ENCODE data around the gene TMEM201.
"Not testable (repeated sequence)": the region's sequence is repeated elsewhere in the genome, so short reads cannot be mapped to it uniquely, and the experiment has no call there.

The TMEM201 gene

DNA sequence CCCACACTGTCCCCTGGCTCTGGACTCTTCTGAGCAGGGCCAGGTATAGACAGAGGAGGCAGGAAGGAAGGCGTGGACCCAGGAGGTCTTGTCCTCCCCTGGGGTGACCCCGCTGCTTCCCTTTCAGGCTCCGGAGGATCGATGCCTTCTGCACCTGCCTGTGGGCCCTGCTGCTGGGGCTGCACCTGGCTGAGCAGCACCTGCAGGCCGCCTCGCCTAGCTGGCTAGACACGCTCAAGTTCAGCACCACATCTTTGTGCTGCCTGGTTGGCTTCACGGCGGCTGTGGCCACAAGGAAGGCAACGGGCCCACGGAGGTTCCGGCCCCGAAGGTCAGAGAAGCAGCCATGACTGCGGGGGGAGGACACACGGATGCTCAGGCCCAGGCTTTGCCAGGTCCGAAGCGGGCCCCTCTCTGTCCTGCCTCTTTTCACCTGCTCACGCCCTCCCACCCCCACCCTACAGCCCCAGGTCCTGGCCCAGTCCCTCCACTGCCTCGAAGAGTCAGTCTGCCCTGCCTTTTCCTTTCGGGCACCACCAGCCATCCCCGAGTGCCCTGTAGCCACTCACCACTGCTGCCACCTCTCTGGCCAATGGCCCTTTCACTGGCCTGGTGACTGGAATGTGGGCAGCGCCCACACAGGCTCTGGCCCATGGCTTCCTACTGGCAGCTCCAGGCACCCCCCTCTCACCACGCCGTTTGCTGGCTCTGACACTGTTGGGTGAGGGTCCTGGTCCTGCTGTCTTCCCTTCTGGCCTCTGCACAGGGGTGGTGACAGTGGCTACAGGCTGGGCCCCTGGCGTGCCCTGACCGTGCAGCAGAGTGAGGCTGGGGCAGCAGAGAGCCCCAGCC, 13.5 kb downstream of the TMEM201 start:
- no peak for DNase-seq

DNA sequence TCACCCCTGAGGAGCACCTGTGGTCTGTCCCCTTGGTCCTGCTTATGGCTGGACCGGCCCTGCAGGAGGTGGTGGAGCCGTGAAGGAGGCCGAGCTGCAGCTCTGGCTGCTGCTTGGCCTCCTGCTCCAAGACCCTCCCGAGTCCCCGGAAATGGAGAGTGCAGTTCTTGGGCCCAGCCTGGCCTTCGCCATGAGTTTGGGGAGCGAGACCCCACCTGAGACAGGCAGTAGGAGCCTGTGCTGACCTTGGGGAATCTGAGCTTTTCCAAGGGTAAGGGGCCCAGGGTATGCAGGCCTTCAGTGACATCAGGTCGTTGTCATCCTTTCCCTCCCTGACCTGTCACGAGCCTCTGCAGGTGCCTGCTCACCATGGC, 14.1 kb downstream of the TMEM201 start:
- DNase-seq, result no peak

DNA sequence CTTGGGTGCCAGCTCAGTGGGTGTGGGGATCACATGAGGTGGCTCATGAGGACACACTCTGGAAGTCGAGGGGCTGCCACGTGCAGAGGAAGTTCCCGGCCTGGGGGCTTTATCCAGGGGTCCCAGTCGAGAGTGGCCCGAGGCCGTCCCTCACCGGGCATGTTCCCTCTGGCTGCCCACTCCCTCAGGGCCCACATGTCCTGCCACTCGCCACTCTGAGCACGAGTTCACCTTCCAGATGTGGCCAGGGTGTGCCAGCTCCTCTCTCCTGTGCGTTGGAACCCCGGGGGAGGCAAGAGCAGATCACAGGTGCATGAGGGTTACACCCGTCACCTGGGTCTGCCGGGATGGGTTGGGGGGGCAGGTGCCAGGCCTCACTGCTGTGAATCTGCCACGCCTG, 14.6 kb downstream of the TMEM201 start:
- DNase-seq, result no peak

DNA sequence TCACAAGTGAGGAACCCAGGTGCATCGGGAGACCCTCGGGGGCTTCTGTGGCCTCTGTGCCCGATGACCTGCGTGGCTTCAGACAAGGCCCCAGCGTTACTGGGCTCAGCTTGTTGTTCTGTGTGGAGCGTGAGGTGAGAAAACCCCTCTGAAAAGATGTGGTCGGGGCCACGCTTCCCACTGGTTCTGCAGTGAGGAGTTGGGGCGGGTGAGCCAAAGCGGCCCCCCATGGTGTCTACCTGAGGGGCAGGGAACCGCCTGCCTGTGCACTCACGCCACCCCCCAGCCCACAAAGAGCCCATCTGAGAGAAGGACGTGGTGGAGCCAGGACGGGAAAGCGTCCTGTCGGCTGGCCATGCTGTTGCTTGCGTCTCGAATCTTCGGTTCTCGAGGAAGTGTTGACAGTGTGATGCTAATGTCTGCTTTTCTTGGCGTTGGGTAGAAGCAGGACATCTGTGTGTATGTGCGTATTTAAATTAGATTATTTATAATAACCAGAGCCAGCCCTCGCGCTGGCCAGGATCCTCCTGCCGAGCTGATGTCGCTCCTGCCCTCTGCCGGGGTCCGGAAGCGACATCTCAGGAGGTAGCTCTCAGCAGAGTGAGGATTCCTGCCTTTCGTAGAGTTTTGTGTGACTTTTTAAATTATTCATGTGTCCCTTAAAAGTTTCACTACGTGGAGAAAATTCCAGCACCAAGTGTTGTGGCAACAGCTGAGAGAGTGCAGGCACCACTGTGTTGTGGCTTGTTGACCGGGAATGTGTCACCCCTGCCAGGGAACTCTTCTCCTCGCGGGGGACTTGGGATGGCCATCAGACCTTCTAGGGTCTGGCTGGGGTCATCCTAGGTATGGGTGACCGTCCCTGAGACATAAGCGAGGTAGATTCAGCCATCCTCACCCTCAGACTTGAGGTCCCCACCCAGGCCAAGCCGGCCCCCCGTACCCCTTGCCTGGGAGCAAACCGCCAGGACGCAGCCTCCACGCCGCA, 15.3 kb downstream of the TMEM201 start:
- DNase-seq, result no peak

DNA sequence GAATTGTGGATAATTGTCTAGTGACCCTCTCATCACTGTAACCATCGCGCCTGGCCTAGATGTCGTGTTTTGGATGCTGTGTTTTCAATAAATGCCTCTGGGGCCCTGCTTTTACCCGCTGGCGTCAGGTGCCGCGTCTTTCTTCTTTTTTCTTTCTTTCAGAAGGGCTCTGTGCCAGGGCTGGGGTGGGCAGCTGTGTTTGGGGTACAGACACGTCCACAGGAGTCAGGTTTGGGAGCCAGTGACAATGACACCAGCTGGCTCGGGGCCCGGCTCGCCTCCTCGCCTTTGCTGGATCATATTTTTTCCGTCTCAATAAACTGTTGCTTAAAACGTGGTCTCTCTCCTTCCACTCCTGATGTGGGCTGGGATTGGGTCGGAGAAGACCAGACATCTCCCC, 16.1 kb downstream of the TMEM201 start:
- DNase-seq, result no peak

DNA sequence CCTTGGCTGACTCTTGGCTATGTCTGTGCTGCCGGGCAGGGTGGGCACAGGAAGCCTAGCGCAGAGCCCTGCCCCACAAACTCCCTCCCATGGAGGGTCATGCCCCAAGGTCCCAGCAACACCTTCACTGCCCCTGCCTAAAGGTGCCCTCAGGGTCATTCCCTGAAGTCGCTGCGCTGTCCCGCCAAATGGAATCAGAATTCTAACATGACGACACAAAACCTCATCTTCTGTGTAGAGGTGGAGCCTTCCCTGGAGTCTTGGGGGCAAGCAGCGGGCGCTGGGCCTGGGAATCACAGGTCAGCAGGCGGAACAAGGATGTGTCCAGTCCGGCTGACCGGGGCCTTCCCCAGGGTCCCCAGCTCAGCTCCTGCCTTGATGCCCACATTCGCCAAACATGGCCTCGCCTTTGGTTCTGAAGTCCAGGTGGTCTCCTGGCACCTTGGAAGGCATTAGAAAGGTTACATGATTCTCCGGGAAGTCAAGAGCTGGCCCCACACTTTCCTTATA, 17.3 kb downstream of the TMEM201 start:
- DNase-seq, result no peak

DNA sequence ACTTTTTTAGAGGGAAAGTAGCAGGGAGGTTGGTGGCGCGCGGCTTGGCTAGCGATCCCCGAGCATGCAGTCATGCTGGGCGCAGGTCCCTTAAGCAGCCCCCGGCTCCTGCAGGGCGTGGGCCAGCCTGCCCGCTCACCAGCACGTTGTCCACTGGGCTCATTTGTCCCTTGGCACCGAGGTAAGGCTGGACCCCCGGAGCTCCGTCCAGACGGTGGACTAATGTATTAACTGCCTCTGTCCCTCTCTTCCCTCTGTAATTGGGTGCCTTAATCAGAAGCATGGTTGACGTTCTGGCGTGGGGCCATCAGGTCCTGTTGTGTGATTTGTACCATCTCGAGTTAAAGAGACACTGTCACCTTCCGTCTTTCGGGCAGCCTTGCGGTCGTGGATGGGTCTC, 17.7 kb downstream of the TMEM201 start:
- no peak for DNase-seq

DNA sequence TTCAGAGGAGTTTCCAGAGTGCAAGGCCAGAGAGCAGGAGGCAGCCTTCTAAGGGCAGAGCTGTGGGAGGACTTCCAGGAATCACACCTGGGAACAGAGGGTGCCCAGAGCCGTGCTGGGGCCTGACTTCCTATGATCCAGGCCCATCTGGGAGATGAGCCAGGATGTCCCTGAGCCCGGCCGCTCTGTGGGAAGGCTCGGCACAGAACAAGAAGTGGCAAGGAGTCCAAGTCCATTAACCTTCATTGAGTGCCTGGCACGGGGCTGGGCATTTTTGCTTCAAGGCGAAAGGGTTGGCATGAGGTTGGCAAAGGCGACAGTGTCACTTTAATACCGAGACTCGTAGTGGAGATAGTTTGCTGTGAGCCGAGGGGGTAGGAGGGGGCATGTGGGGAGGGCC, 18.2 kb downstream of the TMEM201 start:
- DNase-seq, result no peak

DNA sequence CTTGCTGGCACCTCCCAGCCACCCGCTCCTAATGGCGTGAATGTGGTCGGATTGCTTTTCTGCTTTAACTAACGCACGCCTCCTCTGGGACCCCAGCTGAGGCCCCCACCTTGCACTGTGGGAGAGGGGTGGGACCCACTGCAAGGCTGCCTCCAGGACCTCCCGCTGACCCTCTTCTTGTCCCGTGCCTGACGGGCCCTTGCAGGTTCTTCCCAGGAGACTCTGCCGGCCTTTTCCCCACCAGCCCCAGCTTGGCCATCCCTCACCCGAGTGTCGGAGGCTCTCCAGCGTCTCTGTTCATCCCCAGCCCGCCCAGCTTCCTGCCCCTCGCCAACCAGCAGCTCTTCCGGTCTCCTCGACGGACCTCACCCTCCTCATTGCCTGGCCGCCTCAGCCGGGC, 18.6 kb downstream of the TMEM201 start:
- no peak for DNase-seq

DNA sequence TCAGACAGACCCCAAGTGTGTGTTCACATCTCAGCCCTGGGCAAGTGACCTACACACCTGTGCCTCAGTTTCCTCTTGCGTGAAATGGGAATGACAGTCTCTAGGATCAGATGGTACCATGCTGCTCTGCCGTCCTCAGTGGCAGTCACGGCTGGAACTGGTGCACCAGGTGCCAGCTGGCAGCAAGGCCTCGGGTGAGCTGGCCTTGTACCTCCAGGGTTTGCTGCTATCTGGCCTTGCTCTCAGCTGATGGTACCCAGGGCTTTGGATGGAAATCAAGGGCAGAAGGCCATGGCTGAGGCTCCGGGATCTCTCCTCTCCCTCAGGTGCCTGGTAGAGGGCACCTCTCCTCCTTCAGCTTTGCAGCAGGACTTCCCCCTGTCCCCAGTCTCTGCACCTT, 21.3 kb downstream of the TMEM201 start:
- DNase-seq, result no peak

DNA sequence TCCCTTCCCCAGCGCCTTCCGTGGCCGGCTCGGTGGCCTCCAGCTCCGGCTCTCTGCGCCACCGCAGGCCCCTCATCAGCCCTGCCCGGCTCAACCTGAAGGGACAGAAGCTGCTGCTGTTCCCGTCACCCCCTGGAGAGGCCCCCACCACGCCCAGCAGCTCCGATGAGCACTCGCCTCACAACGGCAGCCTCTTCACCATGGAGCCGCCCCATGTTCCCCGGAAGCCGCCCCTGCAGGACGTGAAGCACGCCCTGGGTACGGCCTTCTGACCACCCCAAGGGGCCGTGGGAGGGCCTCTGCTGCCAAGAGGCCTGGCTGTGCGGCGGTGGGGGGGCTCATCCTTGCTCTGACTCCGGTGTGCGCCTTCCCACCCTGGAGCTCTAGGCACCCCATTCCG, 21.8 kb downstream of the TMEM201 start:
- no peak for DNase-seq

DNA sequence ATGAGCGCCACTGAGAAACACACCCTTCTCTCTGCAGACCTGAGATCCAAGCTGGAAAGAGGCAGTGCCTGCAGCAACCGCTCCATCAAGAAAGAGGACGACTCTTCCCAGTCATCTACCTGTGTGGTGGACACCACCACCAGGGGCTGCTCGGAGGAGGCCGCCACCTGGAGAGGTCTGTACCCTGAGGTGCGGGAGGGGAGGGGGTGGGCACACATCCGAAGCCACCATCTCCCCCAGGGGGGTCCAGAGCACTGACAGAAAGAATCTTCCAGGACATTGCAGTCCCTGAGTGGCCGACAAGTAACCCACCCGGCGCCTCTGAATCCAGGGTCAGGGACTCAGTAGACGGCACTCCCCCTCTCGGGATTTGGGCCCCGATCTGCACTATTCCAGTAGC, 23.0 kb downstream of the TMEM201 start:
- DNase-seq, result no peak

DNA sequence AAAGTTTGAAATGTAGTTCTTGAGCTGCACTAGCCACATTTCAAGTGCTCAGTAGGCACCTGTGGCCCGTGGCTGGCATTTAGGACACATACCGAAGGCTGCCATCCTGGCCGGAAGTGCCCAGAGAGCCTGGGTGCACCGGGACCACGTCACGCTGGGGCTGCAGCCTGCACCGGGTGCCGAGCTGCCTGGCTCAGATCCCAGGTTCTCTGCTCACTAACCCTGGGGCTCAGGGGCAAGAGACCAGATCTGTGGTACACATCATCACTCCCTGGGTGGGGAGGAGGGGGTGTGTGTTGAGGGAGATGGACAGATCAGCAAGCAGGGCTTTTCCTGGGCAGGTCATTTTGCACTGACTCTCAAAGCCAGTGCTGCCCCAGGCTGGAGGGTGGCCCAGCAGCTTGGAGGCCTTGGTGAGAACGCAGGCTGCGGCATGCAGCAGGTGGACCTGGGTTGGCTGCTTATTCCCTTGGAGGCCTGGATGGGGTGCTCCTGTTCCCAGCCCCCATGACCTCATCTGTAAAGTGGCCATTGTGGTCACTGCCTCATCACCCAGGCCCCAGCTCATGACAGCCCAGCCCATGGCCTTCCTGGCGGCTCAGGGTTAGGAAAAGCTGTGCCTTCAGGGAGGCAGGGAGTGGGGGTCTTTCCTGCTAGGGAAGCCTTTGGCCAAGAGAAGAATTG, 23.6 kb downstream of the TMEM201 start:
- DNase-seq, result no peak

DNA sequence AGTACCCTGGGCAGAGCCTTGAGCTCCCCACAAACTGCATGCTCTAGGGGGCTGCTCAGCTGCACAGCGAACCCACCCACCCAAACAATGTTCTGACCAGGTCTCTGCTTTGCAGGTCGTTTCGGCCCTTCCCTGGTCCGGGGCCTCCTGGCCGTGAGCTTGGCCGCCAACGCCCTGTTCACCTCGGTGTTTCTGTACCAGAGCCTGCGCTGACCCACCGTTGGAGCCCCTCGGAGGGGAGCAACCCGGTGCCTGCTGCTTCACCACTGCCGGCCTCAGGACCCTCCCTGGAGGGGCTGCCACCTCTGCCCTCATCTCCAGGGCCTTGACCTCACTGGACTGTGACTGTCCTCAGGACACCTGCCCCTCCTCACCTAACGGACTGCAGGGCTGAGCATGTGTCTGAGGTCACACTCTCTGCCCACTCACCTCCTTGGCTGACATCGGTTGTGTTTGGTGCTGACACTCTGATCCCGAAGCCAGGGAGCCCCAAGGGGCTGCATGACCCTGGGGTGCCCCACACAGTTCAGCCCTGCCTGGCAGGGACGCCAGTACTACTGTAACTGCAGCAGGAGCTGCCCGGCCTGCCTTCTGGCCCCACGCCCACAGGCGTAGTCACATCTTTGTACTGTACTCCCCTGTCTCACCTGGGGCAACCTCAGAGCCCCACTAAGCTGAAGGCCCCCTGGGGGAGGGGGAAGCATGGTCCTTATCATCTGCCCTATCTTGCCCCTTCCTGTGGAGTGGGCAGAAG, 24.3 kb downstream of the TMEM201 start:
- DNase-seq, result no peak

DNA sequence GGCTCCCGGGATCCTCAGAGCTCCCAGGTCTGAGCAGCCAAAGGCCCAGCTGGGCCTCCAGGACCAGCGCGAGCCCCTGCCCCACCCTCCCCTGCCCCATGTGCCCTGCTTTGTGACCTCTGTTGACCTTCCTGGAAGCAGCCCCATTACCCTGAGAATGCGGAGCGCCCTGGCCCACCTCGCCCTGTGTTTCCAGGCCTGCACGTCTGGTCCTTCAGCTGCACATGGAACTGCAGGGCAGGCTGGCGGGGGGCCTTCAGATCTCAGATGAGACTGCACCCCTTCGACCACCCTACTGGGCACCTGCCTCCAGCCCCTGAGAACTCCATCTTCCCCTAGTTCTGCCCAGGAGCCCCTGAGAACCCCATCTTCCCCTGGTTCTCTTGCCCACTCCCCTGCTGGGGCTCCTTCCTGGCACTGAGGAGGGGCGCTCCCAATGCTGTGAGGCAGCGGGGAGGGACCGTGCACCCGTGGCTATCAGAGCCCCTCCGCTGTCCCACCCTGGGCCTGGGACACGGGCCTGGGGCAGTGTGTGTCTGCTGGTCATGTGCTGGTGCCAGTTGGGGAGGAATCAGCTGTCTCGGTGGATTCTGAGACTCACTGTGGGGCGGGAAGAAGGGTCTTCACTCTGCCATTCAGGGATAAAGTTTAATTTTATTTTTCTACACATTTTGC, 25.1 kb downstream of the TMEM201 start:
- no peak for DNase-seq

DNA sequence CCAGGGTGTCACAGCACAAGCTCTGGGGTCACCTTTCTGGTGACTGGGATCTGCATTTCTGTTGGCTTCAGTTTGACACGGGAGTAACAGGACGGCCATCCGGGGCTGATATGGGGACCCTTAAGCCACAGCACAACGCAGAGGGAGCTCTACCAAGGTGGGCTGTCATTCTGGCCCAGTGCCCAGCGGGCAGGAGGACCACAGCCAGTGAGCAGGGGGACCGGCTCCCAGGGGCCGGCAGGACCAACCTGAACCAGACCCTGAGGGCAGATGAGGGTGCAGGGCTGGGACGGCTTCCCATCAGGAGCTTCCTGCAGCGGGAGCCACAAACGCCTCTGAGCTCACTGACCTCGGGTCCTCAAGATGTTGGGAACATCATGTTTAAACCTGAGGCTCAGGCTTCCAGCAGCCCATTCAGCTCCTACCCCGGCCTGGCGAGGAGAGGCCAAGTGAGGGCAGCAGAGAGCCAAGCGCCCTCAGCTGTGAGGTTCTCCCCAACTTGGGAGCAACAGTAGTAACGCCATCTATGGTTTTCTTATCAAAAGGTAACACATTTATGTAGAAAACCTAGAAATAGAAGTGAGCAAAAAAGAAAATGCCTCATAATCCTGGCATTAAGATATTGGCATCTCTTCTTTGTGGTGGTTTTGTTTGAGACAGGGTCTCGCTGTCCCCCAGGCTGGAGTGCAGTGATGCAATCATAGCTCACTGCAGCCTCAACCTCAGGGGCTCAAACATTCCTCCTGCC, 26.8 kb downstream of the TMEM201 start:
- no peak for DNase-seq

DNA sequence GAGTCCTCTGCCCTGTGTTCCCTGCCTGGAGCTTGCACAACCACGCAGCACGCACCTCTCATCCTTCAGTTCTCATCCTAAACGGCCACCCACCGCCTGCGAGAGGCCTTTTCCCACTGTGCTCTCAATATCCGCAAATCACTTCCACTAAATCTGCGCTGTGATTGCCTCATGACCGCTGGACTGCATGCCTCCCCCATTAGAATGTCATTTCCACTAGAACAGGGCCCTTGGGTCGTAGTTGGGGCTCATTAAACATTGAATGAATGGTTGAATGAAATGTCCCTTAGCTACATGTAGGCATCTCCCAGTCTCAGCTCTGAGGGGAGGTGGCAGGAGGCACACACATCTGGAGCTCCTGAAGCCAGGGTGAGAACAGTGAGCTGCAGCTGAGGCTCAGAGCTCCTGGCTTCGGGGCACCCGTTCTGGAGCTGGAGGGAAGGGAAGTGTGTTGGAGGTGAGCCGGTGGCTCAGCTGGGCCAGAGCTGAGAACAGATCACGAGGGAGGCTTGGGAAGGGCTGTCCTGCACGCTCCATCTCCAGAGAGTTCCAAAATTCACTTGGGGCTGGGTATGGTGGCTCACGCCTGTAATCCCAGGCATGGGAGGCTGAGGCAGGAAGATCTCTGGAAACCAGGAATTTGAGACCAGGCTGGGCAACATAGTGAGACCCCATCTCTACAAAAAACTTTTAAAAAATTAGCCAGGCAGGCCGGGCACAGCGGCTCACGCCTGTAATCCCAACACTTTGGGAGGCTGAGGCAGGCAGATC, 30.4 kb downstream of the TMEM201 start:
- no peak for DNase-seq

DNA sequence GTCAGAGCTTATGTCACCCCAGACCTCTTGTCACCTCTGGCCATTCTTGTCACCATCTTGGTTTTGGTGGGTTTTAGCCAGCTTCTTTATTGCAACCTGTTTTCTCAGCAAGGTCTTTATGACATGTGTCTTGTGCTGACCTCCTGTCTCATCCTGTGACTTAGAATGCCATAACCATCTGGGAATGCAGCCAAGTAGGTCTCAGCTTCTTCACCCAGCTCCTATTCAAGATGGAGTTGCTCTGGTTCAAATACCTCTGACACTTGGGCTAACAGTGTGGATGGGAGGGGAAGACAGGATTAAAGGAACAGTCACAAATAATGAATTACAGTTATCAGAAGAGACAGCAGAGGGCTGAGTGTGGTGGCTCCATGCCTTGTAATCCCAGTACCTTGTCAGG, 32.3 kb downstream of the TMEM201 start:
- no peak for DNase-seq

DNA sequence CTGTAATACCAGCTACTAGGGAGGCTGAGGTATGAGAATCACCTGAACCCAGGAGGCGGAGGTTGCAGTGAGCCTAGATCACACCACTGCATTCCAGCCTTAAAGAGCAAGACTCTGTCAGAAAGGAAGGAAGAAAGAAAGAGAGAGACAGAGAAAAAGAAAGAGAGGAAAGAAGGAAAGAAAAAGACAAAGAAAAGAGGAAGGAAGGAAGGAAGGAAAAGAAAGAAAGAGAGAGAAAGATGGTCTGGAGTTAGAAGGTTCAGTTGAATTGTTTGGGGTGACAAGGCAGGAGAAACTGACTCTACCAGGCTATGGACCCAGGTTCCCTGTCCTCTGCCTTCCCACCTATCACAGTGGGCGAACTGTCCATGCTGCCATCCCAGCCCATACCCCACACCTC, 35.4 kb downstream of the TMEM201 start:
- DNase-seq, result no peak

DNA sequence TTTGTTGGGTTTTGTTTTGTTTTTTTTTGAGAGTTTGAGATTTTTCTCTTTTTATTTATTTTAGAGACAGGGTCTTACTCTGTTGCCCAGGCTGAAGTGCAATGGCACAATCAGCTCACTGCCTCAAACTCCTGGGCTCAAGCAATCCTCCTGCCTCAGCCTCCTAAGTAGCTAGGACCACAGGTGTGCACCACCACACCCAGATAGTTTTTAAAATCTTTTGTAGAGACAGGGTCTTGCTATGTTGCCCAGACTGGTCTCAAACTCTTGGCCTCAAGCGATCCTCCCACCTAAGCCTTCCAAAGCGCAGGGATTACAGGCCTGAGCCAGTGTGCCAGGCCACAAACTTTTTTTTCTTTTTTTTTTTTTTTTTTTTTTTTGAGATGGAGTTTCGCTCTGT, 36.3 kb downstream of the TMEM201 start:
- DNase-seq, result not testable (repeated sequence)

Data from NCI-H446 treated with DMSO at 0.1 percent for 48 hours (cell line).